Measurements from ENCODE around the gene TMEM11.
"Not testable (repeated sequence)": the region's sequence is repeated elsewhere in the genome, so short reads cannot be mapped to it uniquely, and the experiment has no call there.

The TMEM11 gene

DNA sequence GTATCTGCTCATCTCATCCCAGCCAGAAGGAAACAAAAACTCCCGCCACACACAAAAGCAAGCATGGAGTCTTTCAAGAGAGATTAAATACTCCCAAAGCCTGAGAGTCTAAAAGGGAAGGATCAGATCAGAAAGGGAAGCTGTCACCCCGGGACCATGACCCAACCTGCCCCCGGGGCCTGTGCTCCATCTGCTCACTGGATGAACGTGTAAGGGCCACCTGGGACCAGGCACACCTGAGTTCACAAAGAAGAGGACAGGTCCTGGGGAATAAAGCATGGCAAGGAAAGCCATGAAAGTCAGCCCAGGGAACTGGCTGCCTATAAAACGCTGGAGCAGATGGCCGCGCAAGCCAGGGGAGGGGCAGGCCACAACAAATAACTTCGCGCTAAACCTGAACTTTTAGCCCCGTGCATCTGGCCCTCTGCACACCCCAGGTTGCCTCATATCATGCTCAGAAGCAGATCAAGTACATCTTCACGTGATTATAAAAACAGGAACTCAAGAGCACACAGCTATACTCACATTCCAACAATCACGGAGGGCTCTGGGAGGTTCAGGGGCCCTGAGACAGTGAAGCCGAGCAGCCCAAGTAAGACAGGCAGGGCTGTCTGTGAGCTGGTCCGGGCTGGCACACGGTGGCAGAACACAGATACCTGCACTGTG lies 3.4 kb downstream of the TMEM11 start:
- no peak for DNase-seq

DNA sequence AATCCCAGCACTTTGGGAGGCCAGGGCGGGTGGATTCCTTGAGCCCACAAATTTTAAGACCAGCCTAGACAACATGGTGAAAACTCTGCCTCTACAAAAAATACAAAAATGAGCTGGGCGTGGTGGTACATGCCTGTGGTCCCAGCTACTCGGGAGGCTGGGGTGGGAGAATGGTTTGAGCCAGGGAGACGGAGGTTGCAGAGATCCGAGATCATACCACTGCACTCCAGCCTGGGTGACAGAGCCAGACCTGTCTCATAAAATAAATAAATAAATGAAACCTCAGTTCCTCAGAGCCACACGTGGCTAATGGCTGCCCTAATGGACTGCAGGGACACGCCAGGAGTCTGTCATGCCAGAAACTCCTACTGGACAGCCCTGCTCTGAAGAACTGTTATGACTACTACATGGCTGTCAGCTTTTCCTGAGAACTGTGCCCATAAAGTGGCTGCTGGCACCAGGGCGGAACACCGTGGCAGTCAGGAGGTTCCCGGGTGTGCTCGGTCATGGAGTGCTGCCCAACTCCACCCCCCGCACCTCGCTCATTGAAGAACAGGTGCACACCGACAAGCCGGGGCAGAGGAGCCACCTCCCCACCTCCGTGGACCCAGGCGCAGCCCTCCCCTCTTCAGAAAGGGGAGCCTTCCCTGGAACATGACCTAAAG lies 4.3 kb downstream of the TMEM11 start:
- DNase-seq, result no peak

DNA sequence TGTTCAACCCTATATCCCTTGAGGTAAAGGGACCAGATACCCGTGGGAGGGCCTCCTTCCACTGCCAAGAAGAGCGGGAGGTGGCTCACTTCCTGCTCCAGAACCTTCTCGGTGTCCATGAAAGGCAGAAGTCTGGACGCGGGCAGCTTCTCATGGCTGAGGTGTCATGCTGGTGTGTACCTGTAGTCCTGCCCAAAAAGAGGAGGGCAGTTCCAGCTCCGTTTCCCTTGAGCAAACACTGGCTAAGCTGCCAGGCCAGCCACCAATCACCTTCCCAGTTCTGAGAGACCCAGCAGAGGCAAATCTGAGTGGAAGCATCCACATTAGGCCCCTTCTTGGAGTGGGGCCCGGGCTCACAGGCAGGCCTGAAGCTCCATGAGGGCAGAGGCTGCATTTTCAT lies 5.6 kb downstream of the TMEM11 start:
- no peak for DNase-seq

DNA sequence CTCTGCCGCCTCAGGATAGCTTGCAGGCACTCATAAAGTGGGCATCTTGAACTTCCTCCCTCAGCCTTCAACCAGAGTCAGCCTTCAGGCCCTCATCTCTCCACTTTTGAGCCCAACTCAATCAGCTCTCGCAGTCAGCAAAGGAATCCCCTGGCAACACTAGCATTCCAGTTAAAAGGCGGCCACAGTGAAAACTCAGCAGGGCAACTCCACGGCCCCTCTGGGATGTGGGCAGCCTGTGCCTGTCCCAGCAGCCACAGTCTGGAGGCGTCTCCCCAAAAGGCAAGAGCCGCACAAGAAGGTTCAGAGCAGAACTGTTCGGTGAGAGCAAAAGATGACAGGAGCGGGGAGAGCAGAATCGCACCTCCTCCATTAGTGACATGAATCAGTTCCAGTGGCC lies 9.0 kb downstream of the TMEM11 start:
- DNase-seq, result peak; percentile 60

DNA sequence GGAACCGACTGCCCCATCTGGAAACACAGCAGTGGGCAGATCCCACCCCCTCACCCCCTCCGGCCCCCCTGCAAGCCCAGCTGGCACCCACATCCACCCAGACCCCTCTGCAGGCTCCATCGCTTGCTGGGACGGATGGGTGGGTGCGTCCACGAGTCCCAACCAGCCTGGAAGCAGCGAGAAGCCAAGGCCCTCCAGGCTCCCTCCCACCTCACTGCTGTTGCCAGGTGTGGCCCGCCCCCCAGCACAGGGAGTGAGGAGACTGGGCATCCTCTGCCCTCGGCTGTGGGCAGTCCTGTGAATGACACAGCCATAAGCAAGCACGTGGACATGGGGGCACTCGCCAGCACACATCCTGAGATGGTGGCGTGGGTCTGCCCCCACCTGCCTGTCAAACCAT lies 11.4 kb downstream of the TMEM11 start:
- peak; percentile 50 for DNase-seq

DNA sequence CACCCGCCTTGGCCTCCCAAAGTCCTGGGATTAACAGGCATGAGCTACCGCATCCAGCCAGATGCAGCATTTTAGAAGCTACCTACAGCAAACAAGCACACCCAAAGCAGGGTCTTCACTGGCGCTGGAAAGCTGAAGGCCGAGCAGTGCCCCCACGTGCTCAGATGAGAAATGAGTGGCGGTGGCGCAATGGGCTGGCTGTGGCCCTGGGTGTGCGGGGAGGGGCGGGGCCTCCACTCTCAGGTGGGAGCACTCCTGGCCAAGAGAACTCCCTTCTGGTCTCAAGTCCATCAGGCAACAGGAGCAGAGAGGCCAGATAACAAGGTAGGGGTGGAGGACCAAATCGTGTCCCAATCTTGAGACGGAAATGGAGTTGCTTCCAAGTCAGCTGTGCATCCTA lies 12.1 kb downstream of the TMEM11 start:
- DNase-seq, result peak; percentile 56

DNA sequence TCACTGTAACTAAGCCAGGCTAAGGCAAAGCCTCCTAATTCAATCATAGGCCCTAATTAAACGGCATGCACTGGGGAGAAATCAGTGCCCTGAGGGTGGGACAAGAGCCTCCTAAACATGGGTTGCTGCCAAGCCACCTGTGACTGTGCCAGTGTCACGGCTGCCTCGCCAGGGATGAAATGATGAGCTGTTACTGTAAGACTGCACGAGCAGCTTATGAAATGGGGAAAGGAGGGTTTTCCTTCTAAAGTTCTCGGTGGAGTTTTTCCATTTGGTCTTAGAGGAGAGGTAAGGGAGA lies 12.7 kb downstream of the TMEM11 start:
- DNase-seq, result no peak

DNA sequence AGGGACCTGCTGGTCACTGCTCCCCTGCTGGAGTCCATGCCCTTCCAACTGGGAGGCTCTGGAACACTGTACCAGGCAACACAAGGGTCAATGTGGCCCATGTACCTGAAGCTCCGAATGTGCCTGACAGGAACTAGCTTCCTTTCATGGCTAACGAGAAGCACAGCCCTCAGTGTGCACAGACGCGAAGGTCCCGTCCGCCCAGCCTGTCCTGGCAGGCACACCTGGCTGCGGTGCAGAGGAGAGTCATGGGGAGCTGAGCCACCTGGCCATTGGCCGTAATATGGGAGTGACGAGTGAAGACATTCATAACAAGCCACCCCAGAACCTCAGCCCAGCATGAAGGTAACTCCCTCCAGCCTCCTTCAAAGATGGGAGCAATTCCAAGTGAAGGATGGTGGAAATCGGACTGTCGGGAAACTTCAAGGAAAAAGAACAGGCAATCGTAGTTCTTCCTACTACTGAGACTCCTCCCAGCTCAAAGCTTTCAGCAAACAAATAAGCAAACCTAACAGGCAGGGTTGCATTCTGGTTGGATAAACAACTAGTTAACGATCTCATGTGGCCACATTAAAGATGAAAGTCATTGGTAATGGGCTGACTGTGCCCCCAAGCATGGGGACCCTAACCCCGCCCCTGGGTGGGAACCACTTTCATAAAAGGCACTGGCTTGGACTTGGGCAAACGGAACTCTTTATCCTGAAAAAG lies 13.2 kb downstream of the TMEM11 start:
- peak; percentile 54 for DNase-seq

DNA sequence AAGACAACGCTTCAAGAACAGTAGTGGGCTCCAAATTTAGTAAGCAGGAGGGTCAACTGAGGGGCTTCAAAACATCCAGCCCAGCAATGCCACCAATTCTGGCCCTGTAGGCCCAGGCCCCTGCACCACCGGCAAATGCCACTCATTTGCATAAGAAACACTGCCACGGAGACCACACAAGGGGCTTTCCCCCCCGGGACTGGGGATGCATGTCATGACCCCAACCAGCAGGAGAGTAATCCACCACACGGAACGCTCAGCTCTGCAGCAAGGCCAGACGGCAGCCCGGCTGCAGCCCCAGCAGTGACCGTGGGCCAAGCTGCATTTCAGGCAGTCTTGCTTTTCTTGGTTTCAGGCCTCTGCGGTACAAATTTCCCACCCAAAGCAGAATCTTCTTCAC lies 14.1 kb downstream of the TMEM11 start:
- peak; percentile 62 for DNase-seq

DNA sequence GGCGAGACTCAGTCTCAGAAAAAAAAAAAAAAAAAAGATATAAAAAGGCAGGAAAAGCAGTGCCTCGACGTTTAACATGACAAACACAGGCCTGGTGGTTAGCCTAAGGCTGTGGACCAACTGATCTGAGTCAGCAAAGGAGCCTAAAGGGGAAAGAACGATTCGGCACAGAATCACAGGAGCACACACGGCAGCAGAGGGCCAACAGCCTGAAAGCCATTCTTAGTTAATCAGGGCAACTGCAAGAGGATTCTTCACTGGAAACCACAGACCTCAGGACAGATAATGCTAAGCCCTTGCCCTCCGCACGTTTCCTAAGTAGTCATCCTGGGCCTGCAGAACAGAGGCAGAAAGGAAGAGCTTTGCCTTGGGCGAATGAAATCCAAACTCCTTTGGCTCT lies 14.7 kb downstream of the TMEM11 start:
- peak; percentile 87 for DNase-seq

DNA sequence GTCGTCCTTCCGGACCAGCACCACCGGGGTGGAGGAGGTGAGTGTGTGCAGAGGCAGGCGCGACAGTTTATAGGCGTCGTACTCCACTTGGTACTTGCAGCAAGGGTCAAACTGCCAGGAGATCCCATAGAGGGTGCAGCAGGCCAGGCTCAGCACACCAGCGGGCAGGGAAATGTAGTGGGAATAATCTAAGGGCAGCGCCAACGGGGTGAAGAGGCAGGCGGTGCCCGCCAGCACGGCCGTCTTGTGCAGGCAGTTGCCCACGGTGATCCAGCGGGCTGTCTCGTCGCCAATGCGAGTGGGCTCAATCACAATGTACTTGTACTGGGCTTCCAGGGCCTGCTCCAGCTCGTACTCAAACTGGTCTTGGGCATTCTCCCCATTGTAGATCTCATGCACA lies 15.6 kb downstream of the TMEM11 start:
- DNase-seq, result peak; percentile 52

DNA sequence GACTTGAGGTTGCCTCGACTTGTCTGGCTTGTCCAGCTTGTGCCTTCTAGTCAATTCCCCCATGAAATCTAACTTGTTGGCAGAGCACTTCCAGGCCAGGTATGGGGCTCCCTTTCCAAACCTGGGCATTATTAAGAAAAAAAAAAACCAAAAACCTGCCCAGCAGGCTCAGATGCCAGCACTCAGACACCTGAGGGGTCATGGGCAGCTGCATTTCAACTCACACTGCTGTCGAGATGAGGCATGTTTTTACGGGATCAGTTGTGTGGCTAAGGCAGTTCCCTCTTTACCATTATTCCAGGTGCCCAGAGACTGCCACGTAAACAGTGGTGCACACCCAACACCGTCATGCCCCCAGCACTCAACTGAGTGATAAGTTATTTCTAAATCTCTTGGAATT lies 17.8 kb downstream of the TMEM11 start:
- DNase-seq, result no peak

DNA sequence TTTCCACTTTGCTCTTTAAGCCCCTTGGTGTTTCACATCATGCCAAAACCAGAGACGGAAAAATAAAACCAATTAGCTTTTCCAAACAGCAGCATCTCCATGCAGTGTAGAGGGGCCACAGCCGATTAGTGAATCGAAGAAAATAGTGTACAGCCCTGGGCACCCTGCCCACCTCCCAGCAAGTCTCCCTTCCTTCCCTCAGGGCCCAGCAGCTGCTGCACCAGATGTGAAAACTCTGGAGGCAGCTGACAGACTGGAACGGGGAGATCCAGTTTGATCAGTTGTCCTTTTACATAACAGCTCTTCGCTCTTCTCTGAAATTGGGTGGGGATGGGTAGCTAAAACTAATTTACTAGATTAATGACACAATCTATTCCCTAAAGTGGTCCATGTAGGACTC lies 19.3 kb downstream of the TMEM11 start:
- DNase-seq, result no peak

DNA sequence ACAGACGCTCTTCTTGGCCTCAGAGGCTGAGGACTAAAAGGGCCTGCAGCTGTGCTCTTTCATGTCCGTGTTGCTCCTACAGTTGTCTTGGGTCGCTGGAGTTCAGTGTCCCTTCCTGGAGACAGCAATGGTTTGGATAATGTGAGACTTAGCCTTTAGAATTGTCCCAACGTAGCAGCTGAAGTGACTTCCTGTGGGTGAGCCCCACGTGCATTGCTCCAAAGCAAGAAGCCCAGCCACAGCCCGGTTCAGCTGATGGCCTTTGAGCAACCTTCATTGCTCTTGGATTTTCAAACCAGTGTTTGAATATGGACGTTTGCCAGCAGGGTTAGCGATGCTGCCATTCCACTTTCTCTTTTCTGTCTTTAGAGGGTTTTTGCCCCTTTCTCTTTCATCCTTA lies 19.7 kb downstream of the TMEM11 start:
- DNase-seq, result no peak

DNA sequence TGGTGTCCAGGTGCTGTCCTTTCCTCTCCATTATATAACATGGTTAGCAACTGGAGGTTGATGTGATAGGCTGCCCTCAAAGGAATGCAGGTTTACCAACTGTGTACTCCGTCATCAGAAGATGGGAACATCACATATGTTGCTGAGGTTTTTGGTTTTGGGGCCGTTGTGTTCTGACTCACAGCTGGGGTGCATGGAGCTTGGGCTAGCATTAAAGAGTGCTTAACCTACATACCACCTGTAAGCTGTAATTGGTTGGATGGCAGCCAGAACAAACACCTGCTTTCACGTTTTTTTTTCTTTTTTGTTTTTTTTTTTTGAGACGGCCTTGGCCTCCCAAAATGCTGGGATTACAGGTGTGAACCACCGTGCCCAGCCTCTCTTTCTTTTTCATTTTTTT lies 20.9 kb downstream of the TMEM11 start:
- no peak for DNase-seq

DNA sequence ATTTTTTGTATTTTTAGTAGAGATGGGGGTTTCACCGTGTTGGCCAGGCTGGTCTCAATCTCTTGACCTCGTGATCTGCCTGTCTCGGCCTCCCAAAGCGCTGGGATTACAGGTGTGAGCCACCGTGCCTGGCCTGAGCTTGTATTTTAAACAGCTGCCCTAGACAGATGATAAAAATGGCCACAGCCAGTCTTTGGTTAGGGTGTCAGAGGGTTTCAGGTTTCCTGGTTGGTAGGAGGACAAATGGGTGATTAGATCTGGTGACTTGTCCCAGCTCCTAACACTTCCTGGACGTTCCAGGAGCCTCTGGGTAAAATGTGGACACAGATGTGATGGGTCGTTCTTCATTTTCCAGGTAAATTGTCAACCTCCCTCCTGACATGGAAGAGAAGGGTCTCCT lies 21.5 kb downstream of the TMEM11 start:
- DNase-seq, result not testable (repeated sequence)

DNA sequence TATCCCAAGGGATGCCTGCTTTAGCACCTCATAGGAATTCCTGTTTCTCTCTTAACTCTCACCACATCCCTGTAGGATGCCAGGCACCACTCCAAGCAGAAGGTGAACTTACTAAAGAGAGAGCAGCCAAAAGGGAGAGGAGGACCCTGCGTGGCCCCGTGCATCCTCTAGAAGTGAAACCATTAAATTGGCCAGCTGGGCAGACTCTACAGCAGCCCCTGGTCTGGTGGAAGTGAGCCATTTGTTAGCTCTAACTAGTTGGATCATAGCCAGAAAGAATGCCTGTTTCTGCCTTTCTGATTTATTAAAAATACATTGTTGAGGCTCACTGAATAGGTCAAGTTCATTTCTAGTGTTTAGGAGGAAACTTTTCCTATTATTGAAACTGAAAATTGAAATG lies 22.3 kb downstream of the TMEM11 start:
- DNase-seq, result no peak

DNA sequence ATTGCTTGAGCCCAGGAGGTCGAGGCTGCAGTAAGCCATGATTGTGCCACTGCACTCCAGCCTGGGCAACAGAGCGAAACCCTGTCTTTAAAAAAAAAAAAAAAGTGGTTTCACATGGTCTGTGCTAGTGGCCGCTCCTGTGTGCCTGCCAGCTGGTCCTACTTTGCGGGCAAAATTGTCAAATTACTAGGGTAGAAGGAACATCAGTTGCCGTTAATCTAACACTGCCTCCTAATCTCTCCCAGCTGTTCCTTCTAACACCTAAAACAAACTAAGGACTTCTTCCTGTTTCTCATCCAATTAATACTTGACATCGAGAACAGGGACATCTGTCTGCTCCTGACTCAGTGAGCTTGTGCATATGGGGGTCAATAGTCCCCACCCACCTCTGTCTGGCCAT lies 23.9 kb downstream of the TMEM11 start:
- DNase-seq, result no peak

DNA sequence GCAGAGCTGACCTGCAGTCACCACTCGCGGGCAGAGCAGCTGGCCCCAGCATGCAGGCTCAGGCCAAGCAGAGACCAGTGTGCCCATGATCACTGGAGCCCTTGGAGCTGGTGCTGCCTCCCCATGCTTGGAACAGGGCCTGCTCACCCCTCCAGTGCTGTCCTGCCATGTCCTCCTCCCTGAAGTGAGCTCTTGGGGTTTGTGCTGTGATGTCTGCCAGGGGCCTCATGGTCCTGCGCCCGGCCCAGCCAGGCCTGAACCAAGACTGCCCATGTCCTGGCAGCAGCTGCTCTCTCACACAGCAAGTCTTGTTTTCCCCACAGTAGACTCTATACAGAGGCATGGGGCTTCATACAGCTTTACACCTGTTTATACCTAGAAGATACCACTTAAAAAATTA lies 24.6 kb downstream of the TMEM11 start:
- no peak for DNase-seq

DNA sequence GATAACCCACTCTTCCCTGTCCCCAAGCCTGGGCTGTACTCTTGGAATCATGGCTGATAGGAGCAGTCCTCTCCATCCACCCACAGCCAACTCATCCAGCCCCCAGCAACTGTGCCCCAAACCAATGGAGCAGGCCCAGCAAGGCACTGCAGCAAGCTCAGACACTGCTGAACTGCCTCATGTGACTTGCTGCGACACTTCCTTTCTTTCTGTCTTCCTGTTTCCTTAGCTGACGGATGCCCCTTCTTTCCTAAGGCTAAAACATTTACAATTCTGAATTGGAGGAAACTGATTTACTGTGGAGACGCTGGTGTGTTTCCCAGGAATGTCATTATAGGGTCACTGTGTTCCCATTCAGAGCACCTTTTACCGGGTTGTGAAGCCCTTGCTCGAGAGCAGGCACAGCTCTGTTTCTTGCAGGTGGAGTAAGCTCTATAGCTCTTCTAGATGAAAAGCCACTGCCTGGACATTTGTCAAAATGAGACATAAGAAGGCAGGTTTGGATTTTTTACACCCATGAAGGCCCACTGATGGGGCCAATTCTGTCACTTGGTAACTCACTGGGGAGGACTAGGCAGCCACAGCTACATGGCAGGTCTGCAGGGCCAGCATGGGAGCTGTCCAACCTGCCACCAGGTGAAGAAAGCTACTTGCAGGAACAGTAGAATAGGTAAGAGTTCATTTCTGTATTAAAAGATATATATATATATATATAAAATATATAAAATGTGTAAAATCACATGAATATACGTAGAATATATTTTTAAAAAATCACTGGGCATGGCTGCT lies 27.4 kb downstream of the TMEM11 start:
- DNase-seq, result no peak

DNA sequence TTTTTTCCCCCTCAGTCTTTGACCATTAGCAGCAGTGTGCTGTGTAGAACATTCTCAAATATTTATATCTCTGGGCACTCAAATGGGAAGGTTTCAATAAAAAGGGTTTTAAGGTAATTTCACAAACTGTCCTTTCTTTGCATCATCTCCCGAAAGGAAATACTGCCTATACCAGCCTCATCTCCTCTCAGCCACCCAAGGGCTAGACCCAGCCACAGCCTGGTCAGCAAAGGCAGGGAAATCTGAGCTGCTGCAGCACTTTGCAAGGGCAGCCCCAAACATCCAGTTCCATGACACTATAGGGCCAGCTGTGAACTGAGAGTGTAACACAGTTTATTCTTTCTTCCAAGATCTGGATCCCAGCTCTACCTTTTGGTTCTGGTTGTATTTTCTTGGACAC lies 28.9 kb downstream of the TMEM11 start:
- DNase-seq, result no peak

DNA sequence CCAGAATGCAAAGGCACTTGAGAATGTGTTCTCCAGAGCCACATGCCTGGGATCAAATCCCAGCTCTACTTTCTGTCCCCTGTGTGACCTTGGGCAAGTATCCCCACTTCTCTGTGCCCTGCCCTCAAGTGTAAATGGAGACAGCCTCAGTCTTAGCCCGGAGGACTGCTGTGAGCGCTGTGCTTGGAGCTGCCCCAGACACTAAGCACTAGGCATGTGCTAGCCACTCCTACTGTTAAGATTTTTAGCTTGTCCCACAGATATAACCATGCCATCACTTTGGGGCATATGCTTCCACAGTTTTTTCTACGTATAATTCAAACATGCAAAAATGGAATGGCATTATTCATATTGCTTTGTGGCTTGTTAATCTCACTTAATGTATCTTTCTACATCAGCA lies 29.4 kb downstream of the TMEM11 start:
- DNase-seq, result no peak

DNA sequence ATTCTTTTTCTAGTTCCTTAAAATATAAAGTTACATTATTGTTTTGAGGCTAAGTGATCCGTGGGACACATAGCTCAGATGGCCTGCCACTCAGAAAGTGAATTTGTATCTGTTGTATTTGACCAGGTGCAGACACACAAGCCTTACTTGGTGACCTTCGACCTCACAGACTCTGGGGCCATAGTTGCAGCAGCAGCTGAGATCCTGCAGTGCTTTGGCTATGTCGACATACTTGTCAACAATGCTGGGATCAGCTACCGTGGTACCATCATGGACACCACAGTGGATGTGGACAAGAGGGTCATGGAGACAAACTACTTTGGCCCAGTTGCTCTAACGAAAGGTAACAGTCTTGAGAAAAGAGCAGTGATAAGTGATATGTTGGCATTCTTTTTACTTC lies 30.5 kb downstream of the TMEM11 start:
- no peak for DNase-seq

Measured in islet precursor cell (in vitro differentiated cells).